GM12878 (cell line): ENCODE results near the gene UBASH3A. TPM values are rescaled to one million over a fixed set of nuclear protein-coding genes. Genes with fewer than 3 reads are reported as not detected.

Source experiments
- BHLHE40 ChIP-seq, 2 experiments: fragments of 450-650 bp in 1 of 2; IDR thresholded peaks; 2 replicates each; pipeline ENCODE4 v1.6.1; 2011 to 2017; ENCODE audit warnings: low read depth in 2 of 2, borderline replicate concordance in 1 of 2, improper control_type of control experiment in 1 of 2, low read length in 1 of 2, mild to moderate bottlenecking in 1 of 2
- BMI1 ChIP-seq: fragments of 450-650 bp; IDR thresholded peaks from 2 replicates; pipeline ENCODE4 v1.6.1; 2016; ENCODE audit warnings: mild to moderate bottlenecking, moderate library complexity, borderline replicate concordance
- CUX1 ChIP-seq: IDR thresholded peaks from 2 replicates; pipeline ENCODE4 v1.6.1; 2012; ENCODE audit warnings: improper control_type of control experiment, low read depth, low read length; ENCODE audit not compliant: insufficient replicate concordance
- DPF2 ChIP-seq: fragments of 450-650 bp; IDR thresholded peaks from 2 replicates; pipeline ENCODE4 v1.6.1; 2017; ENCODE audit warnings: mild to moderate bottlenecking
- ETV6 ChIP-seq, 2 experiments: fragments of 450-650 bp in 1 of 2; IDR thresholded peaks in 1 of 2; conservative IDR thresholded peaks in 1 of 2; 2 replicates each; pipeline ENCODE4 v1.6.1; 2014; ENCODE audit warnings: antibody characterized with exemption in 1 of 2, borderline replicate concordance in 1 of 2, low read depth in 1 of 2, mild to moderate bottlenecking in 1 of 2, moderate library complexity in 1 of 2
- HCFC1 ChIP-seq: fragments of 150-350 bp; IDR thresholded peaks from 2 replicates; pipeline ENCODE4 v1.6.1; 2014; ENCODE audit warnings: low read length
- IKZF2 ChIP-seq, 2 experiments: fragments of 450-650 bp; IDR thresholded peaks; 2 replicates each; pipeline ENCODE4 v1.6.1; 2017; ENCODE audit warnings: mild to moderate bottlenecking in 2 of 2, moderate library complexity in 2 of 2
- JUNB ChIP-seq: IDR thresholded peaks from 2 replicates; pipeline ENCODE4 v1.6.1; 2016; ENCODE audit warnings: antibody characterized with exemption, mild to moderate bottlenecking
- KAT2A ChIP-seq: conservative IDR thresholded peaks from 2 replicates; pipeline ENCODE4 v1.6.1; 2011; ENCODE audit warnings: low read depth, low read length; ENCODE audit not compliant: control insufficient read depth
- MEF2B ChIP-seq: fragments of 450-650 bp; IDR thresholded peaks from 2 replicates; pipeline ENCODE4 v1.6.1; 2018; ENCODE audit warnings: mild to moderate bottlenecking, moderate library complexity; ENCODE audit not compliant: partially characterized antibody, poor library complexity, severe bottlenecking
- MTA2 ChIP-seq: fragments of 450-650 bp; IDR thresholded peaks from 2 replicates; pipeline ENCODE4 v1.6.1; 2016; ENCODE audit warnings: low read depth, mild to moderate bottlenecking, moderate library complexity
- NR2F1 ChIP-seq: fragments of 450-650 bp; conservative IDR thresholded peaks from 2 replicates; pipeline ENCODE4 v1.6.1; 2017; ENCODE audit warnings: mild to moderate bottlenecking
- NRF1 ChIP-seq: conservative IDR thresholded peaks from 2 replicates; pipeline ENCODE4 v1.6.1; 2011; ENCODE audit warnings: mild to moderate bottlenecking, low read depth, low read length, improper control_type of control experiment
- PBX3 ChIP-seq: IDR thresholded peaks from 2 replicates; pipeline ENCODE4 v1.6.1; 2011; ENCODE audit warnings: mild to moderate bottlenecking, low read depth, low read length, moderate library complexity; ENCODE audit not compliant: insufficient replicate concordance
- RELA ChIP-seq: fragments of 450-650 bp; IDR thresholded peaks from 2 replicates; pipeline ENCODE4 v1.8.0; 2014; ENCODE audit warnings: borderline replicate concordance; ENCODE audit not compliant: partially characterized antibody
- RFX5 ChIP-seq: IDR thresholded peaks from 2 replicates; pipeline ENCODE4 v1.6.1; 2011; ENCODE audit warnings: low read depth, low read length, improper control_type of control experiment
- SIN3A ChIP-seq: IDR thresholded peaks from 2 replicates; pipeline ENCODE4 v1.6.1; 2012; ENCODE audit warnings: low read depth, low read length, improper control_type of control experiment
- SRF ChIP-seq, 2 experiments: IDR thresholded peaks; 2 replicates each; pipeline ENCODE4 v1.6.1; 2011; ENCODE audit warnings: low read depth in 2 of 2, low read length in 2 of 2, mild to moderate bottlenecking in 1 of 2, moderate library complexity in 1 of 2
- STAT1 ChIP-seq: fragments of 450-650 bp; conservative IDR thresholded peaks from 2 replicates; pipeline ENCODE4 v1.6.1; 2014; ENCODE audit warnings: antibody characterized with exemption, mild to moderate bottlenecking
- STAT3 ChIP-seq: IDR thresholded peaks from 2 replicates; pipeline ENCODE4 v1.6.1; 2011; ENCODE audit warnings: low read depth, low read length, improper control_type of control experiment
- TAF1 ChIP-seq: IDR thresholded peaks from 2 replicates; pipeline ENCODE4 v1.6.1; 2011; ENCODE audit warnings: mild to moderate bottlenecking, low read depth, low read length, borderline replicate concordance
- ZBTB33 ChIP-seq: fragments of 450-650 bp; IDR thresholded peaks from 2 replicates; pipeline ENCODE4 v1.6.1; 2017; ENCODE audit warnings: mild to moderate bottlenecking
- ZNF207 ChIP-seq: fragments of 450-650 bp; IDR thresholded peaks from 2 replicates; pipeline ENCODE4 v1.6.1; 2014; ENCODE audit warnings: antibody characterized with exemption, mild to moderate bottlenecking, borderline replicate concordance
- ZNF622 ChIP-seq: fragments of 450-650 bp; IDR thresholded peaks from 2 replicates; pipeline ENCODE4 v1.6.1; 2017; ENCODE audit warnings: mild to moderate bottlenecking, inconsistent platforms
- polyA plus RNA-seq, 11 experiments: library from polyadenylated mRNA; depleted of rRNA in 4 of 11; unstranded in 6 of 11; stranded (reverse) in 5 of 11; fragments of >200 nt; fragmentation: Nextera tagmentation in 4 of 11; fragmentation: Illumina TruSeq in 1 of 11; extraction: Ambion mirVana in 4 of 11; extraction: Trizol in 1 of 11; gene quantifications; 1 replicate in 1 of 11; 2 replicates in 10 of 11; pipeline versions ENCODE4 v1.2.1 to v1.2.3, GENCODE V29; 2011 to 2016; ENCODE audit warnings: inconsistent platforms in 2 of 11, missing spikeins in 2 of 11, low read depth in 1 of 11
- total RNA-seq, 4 experiments: library from RNA; depleted of rRNA in 3 of 4; stranded (reverse); fragments of >200 nt in 3 of 4; fragmentation: Illumina TruSeq in 1 of 4; extraction: Trizol in 1 of 4; gene quantifications; 2 replicates each; pipeline versions ENCODE4 v1.2.1 to v1.2.3, GENCODE V29; 2013 to 2021

UBASH3A gene
- total and polyA plus RNA-seq, 10 of the 15 experiments (the other 5 are each of a cell fraction or from before 2014, with no cell fraction given) = 0.04 to 0.39 (median 0.23) TPM; not detected in 1

GRCh38 chr21:42478504-42478903 is 74.8 kb downstream of the UBASH3A start (continued):
- TF ChIP-seq CUX1 (no peak), RELA (no peak), DPF2 (peak; percentile 66; the same call in 1 of the 2 replicates), STAT1 (no peak), NRF1 (no peak), STAT3 (no peak), BHLHE40 (IDR thresholded peaks at IDR 0.05; ENCODE audit: borderline replicate concordance in 1 of 2, low read depth in 2 of 2, low read length in 1 of 2) (peak; percentile 44 to 50; a peak in 2 of 4 replicates), ZNF207 (no peak), TAF1 (no peak), RFX5 (no peak), KAT2A (no peak), HCFC1 (no peak), ZBTB33 (no peak), PBX3 (no peak), NR2F1 (no peak), IKZF2 (IDR thresholded peaks at IDR 0.05) (peak; percentile 78 to 83; a peak in 3 of 4 replicates), ETV6 (conservative IDR thresholded peaks at IDR 0.05 in 1 of 2, IDR thresholded peaks at IDR 0.05 in 1 of 2; ENCODE audit: borderline replicate concordance in 1 of 2, low read depth in 1 of 2) (no peak), BMI1 (no peak), MTA2 (peak; percentile 57; the same call in 1 of the 2 replicates), ZNF622 (no peak), SRF (IDR thresholded peaks at IDR 0.05; ENCODE audit: low read depth in 2 of 2, low read length in 2 of 2) (no peak), JUNB (peak; percentile 33; the same call in 1 of the 2 replicates), MEF2B (peak; percentile 53), SIN3A (0 out of 2 replicates have a peak, but pooled peaks have one; percentile 22)
